NCI-H2227 (cell line): ENCODE results near the gene COL5A1.

Experiments used
- DNase-seq: peaks from one replicate; lab custom pipeline; 2025; ENCODE audit not compliant: unreplicated experiment; lab: John Stamatoyannopoulos, UW

Gene COL5A1

GRCh38 chr9:134886413-134886913 lies 244.9 kb downstream of the COL5A1 start:
- DNase-seq = no peak

GRCh38 chr9:134887219-134887618 lies 245.6 kb downstream of the COL5A1 start:
- no peak for DNase-seq

GRCh38 chr9:134887686-134888602 lies 246.3 kb downstream of the COL5A1 start:
- no peak for DNase-seq

GRCh38 chr9:134888603-134889190 lies 247.1 kb downstream of the COL5A1 start:
- DNase-seq = no peak

- DNase-seq = no peak
These were observed 248.0 kb downstream of the COL5A1 start for GRCh38 chr9:134889386-134890154.

GRCh38 chr9:134890155-134890495 lies 248.5 kb downstream of the COL5A1 start:
- DNase-seq = no peak

GRCh38 chr9:134891053-134891452 lies 249.4 kb downstream of the COL5A1 start:
- DNase-seq = no peak

GRCh38 chr9:134891713-134892112 lies 250.1 kb downstream of the COL5A1 start:
- no peak for DNase-seq

- no peak for DNase-seq
These were observed 250.6 kb downstream of the COL5A1 start for GRCh38 chr9:134892221-134892620.

GRCh38 chr9:134892820-134893420 lies 251.3 kb downstream of the COL5A1 start:
- no peak for DNase-seq
